ENCODE data around the gene MTARC2. TPM values are rescaled to one million over a fixed set of nuclear protein-coding genes. Genes with fewer than 3 reads are reported as not detected.

Gene MTARC2
- polyA plus RNA-seq, 1 of the 3 experiments (the other 2 are of a cell fraction): 6.1 TPM

- no peak for TF ChIP-seq CHD2 (IDR thresholded peaks at IDR 0.05; ENCODE audit: low read length, partially characterized antibody)
- TF ChIP-seq NFIC (IDR thresholded peaks at IDR 0.05; ENCODE audit: borderline replicate concordance): no peak
- TF ChIP-seq, protein P1, sequence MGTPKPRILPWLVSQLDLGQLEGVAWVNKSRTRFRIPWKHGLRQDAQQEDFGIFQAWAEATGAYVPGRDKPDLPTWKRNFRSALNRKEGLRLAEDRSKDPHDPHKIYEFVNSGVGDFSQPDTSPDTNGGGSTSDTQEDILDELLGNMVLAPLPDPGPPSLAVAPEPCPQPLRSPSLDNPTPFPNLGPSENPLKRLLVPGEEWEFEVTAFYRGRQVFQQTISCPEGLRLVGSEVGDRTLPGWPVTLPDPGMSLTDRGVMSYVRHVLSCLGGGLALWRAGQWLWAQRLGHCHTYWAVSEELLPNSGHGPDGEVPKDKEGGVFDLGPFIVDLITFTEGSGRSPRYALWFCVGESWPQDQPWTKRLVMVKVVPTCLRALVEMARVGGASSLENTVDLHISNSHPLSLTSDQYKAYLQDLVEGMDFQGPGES (IDR thresholded peaks at IDR 0.05; ENCODE audit: low read depth, low read length): no peak
- TF ChIP-seq, protein P2, sequence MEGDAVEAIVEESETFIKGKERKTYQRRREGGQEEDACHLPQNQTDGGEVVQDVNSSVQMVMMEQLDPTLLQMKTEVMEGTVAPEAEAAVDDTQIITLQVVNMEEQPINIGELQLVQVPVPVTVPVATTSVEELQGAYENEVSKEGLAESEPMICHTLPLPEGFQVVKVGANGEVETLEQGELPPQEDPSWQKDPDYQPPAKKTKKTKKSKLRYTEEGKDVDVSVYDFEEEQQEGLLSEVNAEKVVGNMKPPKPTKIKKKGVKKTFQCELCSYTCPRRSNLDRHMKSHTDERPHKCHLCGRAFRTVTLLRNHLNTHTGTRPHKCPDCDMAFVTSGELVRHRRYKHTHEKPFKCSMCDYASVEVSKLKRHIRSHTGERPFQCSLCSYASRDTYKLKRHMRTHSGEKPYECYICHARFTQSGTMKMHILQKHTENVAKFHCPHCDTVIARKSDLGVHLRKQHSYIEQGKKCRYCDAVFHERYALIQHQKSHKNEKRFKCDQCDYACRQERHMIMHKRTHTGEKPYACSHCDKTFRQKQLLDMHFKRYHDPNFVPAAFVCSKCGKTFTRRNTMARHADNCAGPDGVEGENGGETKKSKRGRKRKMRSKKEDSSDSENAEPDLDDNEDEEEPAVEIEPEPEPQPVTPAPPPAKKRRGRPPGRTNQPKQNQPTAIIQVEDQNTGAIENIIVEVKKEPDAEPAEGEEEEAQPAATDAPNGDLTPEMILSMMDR (IDR thresholded peaks at IDR 0.05): peak; percentile 31; the same call in 1 of the 2 replicates
- POLR2A ChIA-PET: no interaction called here
- 55% methylated on average over 3 of the region's 3 CpGs for WGBS (ENCODE audit: low lambda C conversion rate)
- Histone ChIP-seq H3K9ac (no peak overlapping the region), H3K27me3 (ENCODE audit: insufficient read depth) (no peaks in the 10 kb centered on the region), H3K9me2 (no peaks in the 10 kb centered on the region; the same call in 1 of the 2 replicates), H3K36me3 (replicated peaks in 1 of 2; ENCODE audit: control insufficient read depth in 1 of 2, insufficient read depth in 2 of 2, low read length in 1 of 2) (no peaks in the 10 kb centered on the region), H3K79me2 (ENCODE audit: insufficient read depth) (no peaks in the 10 kb centered on the region), H3F3A (replicated peaks; ENCODE audit: insufficient read depth) (no peaks in the 10 kb centered on the region), H4K20me1 (ENCODE audit: insufficient read depth) (no peaks in the 10 kb centered on the region), H3K27ac (ENCODE audit: low read depth in 2 of 2, low read length in 1 of 2) (no peak overlapping the region), H2AFZ (ENCODE audit: low read depth) (no peak overlapping the region), H3K9me3 (no peaks in the 10 kb centered on the region), H3K4me1 (ENCODE audit: control insufficient read depth in 1 of 2, insufficient read depth in 2 of 2, low read depth in 1 of 2, low read length in 1 of 2) (no peaks in the 10 kb centered on the region), H3K4me2 (no peak overlapping the region), H3K4me3 (ENCODE audit: low read depth in 2 of 2, low read length in 1 of 2) (no peak overlapping the region)
- CTCF ChIA-PET: interaction anchor here (1.4 to 2.4 kb wide), 2 partner anchors 37 to 49 kb away, joined by 3 to 11 read pairs; no protein-coding TSS in a partner anchor
- DNase-seq: no peak
Measured at GRCh38 chr1:220726634-220727033, 21.5 kb upstream of the MTARC2 start.

- TF ChIP-seq POLR2AphosphoS5 (IDR thresholded peaks at IDR 0.05; ENCODE audit: low read depth, low read length): no peak
- no peaks in the 10 kb centered on the region; the same call in 1 of the 2 replicates for H3K9me2 ChIP-seq
- H3F3A ChIP-seq (replicated peaks; ENCODE audit: insufficient read depth): peaks cover 3% of the 10 kb centered on the region
- no peaks in the 10 kb centered on the region for H3K27me3 ChIP-seq (ENCODE audit: insufficient read depth)
- H3K79me2 ChIP-seq (ENCODE audit: insufficient read depth): no peaks in the 10 kb centered on the region
- no peaks in the 10 kb centered on the region for H3K36me3 ChIP-seq (replicated peaks in 1 of 2; ENCODE audit: control insufficient read depth in 1 of 2, insufficient read depth in 2 of 2, low read length in 1 of 2)
- no peaks in the 10 kb centered on the region for H4K20me1 ChIP-seq (ENCODE audit: insufficient read depth)
- no peak overlapping the region for H2AFZ ChIP-seq (ENCODE audit: low read depth)
- H3K9me3 ChIP-seq: no peaks in the 10 kb centered on the region
- no peak overlapping the region for H3K4me3 ChIP-seq (ENCODE audit: low read depth in 2 of 2, low read length in 1 of 2)
- no peak overlapping the region for H3K9ac ChIP-seq
- H3K4me2 ChIP-seq: no peak overlapping the region
- ChIA-PET POLR2A (no interaction called here), CTCF (interaction anchor here (0.7 to 2.4 kb wide), 2 partner anchors 48 to 987 kb away, joined by 3 to 11 read pairs; no protein-coding TSS in a partner anchor)
- H3K4me1 ChIP-seq (ENCODE audit: control insufficient read depth in 1 of 2, insufficient read depth in 2 of 2, low read depth in 1 of 2, low read length in 1 of 2): no peaks in the 10 kb centered on the region
- no peak overlapping the region for H3K27ac ChIP-seq (ENCODE audit: low read depth in 2 of 2, low read length in 1 of 2)
- 54% methylated on average over 1 of the region's 1 CpG for WGBS (ENCODE audit: low lambda C conversion rate)
- no peak for DNase-seq
Measured at GRCh38 chr1:220727519-220727918, 20.6 kb upstream of the MTARC2 start.

- Histone ChIP-seq H3K27me3 (ENCODE audit: insufficient read depth) (no peaks in the 10 kb centered on the region), H3K9ac (no peak overlapping the region), H3K9me2 (no peaks in the 10 kb centered on the region), H3K9me3 (no peaks in the 10 kb centered on the region), H3K4me1 (ENCODE audit: control insufficient read depth in 1 of 2, insufficient read depth in 2 of 2, low read depth in 1 of 2, low read length in 1 of 2) (peaks cover 5 to 15% of the 10 kb centered on the region in 2 experiments; a peak in 3 of 4 replicates), H3K4me3 (ENCODE audit: low read depth in 2 of 2, low read length in 1 of 2) (no peak overlapping the region), H3K36me3 (replicated peaks in 1 of 2; ENCODE audit: control insufficient read depth in 1 of 2, insufficient read depth in 2 of 2, low read length in 1 of 2) (no peaks in the 10 kb centered on the region), H2AFZ (ENCODE audit: low read depth) (no peak overlapping the region), H3K27ac (ENCODE audit: low read depth in 2 of 2, low read length in 1 of 2) (no peak overlapping the region), H3K4me2 (no peak overlapping the region), H4K20me1 (ENCODE audit: insufficient read depth) (no peaks in the 10 kb centered on the region), H3K79me2 (ENCODE audit: insufficient read depth) (no peaks in the 10 kb centered on the region), H3F3A (replicated peaks; ENCODE audit: insufficient read depth) (peaks cover 13% of the 10 kb centered on the region)
- CTCF ChIA-PET: interaction anchor here (1.2 kb wide), 1 partner anchor 73 kb away, joined by 5 read pairs; no protein-coding TSS in a partner anchor
- TF ChIP-seq, protein P2 (IDR thresholded peaks at IDR 0.05): no peak
- no peak for TF ChIP-seq GABPA (IDR thresholded peaks at IDR 0.05; ENCODE audit: low read depth)
- TF ChIP-seq JUND (IDR thresholded peaks at IDR 0.05): no peak
- TF ChIP-seq, protein P3, sequence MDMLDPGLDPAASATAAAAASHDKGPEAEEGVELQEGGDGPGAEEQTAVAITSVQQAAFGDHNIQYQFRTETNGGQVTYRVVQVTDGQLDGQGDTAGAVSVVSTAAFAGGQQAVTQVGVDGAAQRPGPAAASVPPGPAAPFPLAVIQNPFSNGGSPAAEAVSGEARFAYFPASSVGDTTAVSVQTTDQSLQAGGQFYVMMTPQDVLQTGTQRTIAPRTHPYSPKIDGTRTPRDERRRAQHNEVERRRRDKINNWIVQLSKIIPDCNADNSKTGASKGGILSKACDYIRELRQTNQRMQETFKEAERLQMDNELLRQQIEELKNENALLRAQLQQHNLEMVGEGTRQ (IDR thresholded peaks at IDR 0.05; ENCODE audit: borderline replicate concordance, low read depth, low read length): no peak
- no peak for TF ChIP-seq RXRA (IDR thresholded peaks at IDR 0.05; ENCODE audit: borderline replicate concordance, low read depth)
- no peak for TF ChIP-seq NFIC (IDR thresholded peaks at IDR 0.05; ENCODE audit: borderline replicate concordance)
- no peak for TF ChIP-seq SIN3A (IDR thresholded peaks at IDR 0.05; ENCODE audit: borderline replicate concordance, low read depth, low read length)
- 74% methylated on average over 2 of the region's 2 CpGs for WGBS (ENCODE audit: low lambda C conversion rate)
- POLR2A ChIA-PET: no interaction called here
- DNase-seq: no peak
Measured at GRCh38 chr1:220730486-220730885, 17.6 kb upstream of the MTARC2 start.
